ENCODE data around the gene DYNC2I2. TPM values are rescaled to one million over a fixed set of nuclear protein-coding genes. Genes with fewer than 3 reads are reported as not detected.
"Not testable (repeated sequence)": the region's sequence is repeated elsewhere in the genome, so short reads cannot be mapped to it uniquely, and the experiment has no call there.

The DYNC2I2 gene
- total RNA-seq, 4 donors from 2014 or later: 36.6 to 46.8 (median 44.0) TPM

- TF ChIP-seq POLR2A (IDR thresholded peaks at IDR 0.05): no peak
- TF ChIP-seq, protein P1, sequence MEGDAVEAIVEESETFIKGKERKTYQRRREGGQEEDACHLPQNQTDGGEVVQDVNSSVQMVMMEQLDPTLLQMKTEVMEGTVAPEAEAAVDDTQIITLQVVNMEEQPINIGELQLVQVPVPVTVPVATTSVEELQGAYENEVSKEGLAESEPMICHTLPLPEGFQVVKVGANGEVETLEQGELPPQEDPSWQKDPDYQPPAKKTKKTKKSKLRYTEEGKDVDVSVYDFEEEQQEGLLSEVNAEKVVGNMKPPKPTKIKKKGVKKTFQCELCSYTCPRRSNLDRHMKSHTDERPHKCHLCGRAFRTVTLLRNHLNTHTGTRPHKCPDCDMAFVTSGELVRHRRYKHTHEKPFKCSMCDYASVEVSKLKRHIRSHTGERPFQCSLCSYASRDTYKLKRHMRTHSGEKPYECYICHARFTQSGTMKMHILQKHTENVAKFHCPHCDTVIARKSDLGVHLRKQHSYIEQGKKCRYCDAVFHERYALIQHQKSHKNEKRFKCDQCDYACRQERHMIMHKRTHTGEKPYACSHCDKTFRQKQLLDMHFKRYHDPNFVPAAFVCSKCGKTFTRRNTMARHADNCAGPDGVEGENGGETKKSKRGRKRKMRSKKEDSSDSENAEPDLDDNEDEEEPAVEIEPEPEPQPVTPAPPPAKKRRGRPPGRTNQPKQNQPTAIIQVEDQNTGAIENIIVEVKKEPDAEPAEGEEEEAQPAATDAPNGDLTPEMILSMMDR (IDR thresholded peaks at IDR 0.05): no peak
- intact Hi-C loops (cut with DNase I; ENCODE audit: low total_unique reads): no loop called here
- H3K4me3 ChIP-seq (ENCODE audit: low read depth, poor library complexity, severe bottlenecking): no peak overlapping the region
- no peak for DNase-seq (ENCODE audit: low spot score in 2 of 2)
- WGBS, 2 donors: 70 to 73% methylated on average over 6 of the region's 6 CpGs
Measured at GRCh38 chr9:128694344-128694743, 37.7 kb upstream of the DYNC2I2 start.

DNA sequence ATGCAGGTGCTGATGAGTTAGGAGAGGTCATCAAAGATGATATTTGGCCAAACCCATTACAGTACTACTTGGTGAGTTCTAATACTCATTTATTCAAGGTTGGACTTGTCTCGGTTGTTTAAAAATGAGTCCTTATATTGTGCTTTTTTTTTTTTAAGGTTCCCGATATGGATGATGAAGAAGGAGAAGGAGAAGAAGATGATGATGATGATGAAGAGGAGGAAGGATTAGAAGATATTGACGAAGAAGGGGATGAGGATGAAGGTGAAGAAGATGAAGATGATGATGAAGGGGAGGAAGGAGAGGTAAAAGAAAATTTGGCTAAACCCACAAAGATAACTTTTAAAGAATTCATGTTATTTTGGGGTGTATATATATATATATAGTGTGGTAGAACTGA is 37.1 kb upstream of the DYNC2I2 start:
- H3K4me3 ChIP-seq (ENCODE audit: low read depth, poor library complexity, severe bottlenecking); DNase-seq (ENCODE audit: low spot score in 2 of 2); intact Hi-C loops (cut with DNase I; ENCODE audit: low total_unique reads): not testable (repeated sequence)
- 84 to 87% methylated on average over 3 of the region's 3 CpGs for WGBS, 2 donors

DNA sequence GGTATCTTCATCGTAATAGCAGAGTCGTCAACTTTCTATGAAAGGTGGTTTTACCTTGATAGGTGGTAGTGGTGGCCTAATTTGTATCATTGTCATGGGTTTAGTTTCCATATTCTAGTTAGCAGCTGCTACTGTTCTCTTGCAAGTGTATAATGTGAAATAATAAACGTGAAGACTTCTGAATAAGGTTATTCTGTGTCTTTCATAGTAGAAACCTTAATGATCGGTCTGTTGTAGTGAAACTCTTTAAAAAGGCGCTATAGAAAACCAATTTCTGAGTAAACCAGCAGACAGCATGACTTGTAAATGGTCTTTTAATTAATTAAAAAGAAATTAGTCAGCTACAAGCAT is 34.0 kb upstream of the DYNC2I2 start:
- 9 to 11% methylated on average over 5 of the region's 5 CpGs for whole genome bisulfite sequencing, 2 donors
- intact Hi-C loops (cut with DNase I; ENCODE audit: low total_unique reads): no loop called here
- H3K4me3 ChIP-seq (ENCODE audit: low read depth, poor library complexity, severe bottlenecking): peak overlapping the region; percentile 70
- no peak for DNase-seq (ENCODE audit: low spot score in 2 of 2)
- no peak for TF ChIP-seq POLR2A (IDR thresholded peaks at IDR 0.05)
- TF ChIP-seq, protein P1 (IDR thresholded peaks at IDR 0.05): no peak

DNA sequence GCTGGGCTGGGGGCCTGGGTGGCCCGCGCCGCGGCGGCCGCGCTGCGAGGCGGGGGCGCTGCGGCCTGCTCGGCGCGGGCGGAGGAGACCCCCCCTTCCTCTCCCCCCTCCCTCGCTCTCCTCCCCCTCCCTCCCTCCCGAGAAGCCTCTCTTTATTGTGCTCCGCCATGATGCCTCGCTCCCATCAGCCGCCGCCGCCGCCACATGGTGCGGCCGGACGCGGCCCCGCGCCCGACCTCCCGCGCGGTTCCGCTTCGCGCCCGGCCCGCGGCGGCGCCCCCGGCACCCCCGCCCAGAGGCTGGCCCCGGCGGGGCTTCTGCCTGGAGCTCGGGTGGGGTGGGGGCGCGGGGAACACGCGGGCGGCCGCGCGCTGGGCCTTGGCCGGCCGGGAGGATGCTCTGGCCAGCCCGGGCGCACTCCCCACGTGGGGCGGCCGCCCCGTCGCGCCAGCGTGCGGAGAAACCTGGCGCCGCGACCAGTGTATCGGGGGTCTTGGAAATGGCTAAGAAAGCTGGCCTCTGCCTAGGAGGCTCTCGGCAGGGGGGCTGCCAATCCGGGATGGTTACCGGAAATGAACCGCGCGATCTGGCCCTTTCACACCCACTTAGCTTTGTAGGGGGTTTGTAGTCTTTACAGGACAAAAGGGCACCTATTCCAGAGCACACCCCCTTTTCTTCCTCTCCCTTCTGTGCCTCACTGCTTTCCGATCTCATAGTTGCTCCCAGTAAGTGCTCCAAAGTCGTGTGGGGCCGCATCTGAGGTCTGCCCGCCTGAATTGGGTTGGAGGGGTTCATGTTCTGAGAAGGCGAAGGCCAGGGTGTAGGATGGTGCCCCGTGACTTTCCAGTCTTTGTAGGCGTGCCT is 33.4 kb upstream of the DYNC2I2 start:
- TF ChIP-seq, protein P1 (IDR thresholded peaks at IDR 0.05): no peak
- intact Hi-C loops (cut with DNase I; ENCODE audit: low total_unique reads): no loop called here
- DNase-seq (ENCODE audit: low spot score in 2 of 2): no peak
- WGBS, 2 donors: 0 to 2% methylated on average over 34 to 43 of the region's 83 CpGs
- H3K4me3 ChIP-seq (ENCODE audit: low read depth, poor library complexity, severe bottlenecking): peak overlapping the region; percentile 70

DNA sequence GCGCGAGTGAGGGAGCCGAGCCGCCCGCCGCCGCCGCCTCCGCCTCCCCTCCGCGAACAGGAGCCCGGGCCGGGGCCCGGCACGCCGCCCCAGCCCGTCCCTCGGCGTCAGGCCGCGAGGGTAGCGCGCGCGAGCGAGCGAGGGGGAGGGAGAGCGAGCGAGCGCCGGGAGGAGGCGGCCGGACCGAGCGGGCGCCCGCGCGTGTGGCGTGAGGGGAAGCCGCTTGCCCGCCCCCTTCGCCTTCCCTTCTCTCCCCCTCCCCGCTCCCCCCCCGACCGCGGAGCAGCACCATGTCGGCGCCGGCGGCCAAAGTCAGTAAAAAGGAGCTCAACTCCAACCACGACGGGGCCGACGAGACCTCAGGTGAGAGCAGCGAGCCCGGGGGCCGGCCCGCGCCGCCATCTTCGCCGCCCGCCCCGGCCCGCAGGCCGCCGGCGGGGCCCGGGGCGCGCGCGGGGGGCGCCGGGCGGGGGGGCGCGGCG is 32.7 kb upstream of the DYNC2I2 start:
- peak in 1 of 2 donors; percentile 91 for DNase-seq (ENCODE audit: low spot score in 2 of 2)
- H3K4me3 ChIP-seq (ENCODE audit: low read depth, poor library complexity, severe bottlenecking): peak overlapping the region; percentile 64
- intact Hi-C loops (cut with DNase I; ENCODE audit: low total_unique reads): no loop called here
- WGBS, 2 donors: 0 to 1% methylated on average over 27 of the region's 80 CpGs
- TF ChIP-seq POLR2A (IDR thresholded peaks at IDR 0.05): no peak
- TF ChIP-seq, protein P1 (IDR thresholded peaks at IDR 0.05): no peak

GRCh38 chr9:128688501-128689292 is 32.0 kb upstream of the DYNC2I2 start, which contains the start of gene SET:
Gene SET, plus strand, starts transcription at chr9:128689222. Its CDS starts 361 bp downstream, at chr9:128689583.
- intact Hi-C loops (cut with DNase I; ENCODE audit: low total_unique reads): no loop called here
- DNase-seq (ENCODE audit: low spot score in 2 of 2): peak; percentile 86 to 98
- peak within 1 kb of the TSS; percentile 70 for H3K4me3 ChIP-seq (ENCODE audit: low read depth, poor library complexity, severe bottlenecking)
- WGBS, 2 donors: 1 to 2% methylated on average over 48 to 78 of the region's 93 CpGs
- TF ChIP-seq POLR2A (IDR thresholded peaks at IDR 0.05): peak in 1 of 2 donors; percentile 71
- TF ChIP-seq, protein P1 (IDR thresholded peaks at IDR 0.05): no peak

Data from lower leg skin (tissue), 4 donors.